SJSA1 (cell line): Measurements from ENCODE around the gene USP7. TPM values are rescaled to one million over a fixed set of nuclear protein-coding genes. Genes with fewer than 3 reads are reported as not detected.

ENCODE experiments used
- DNase-seq, 2 experiments: peaks; one replicate each; pipeline ENCODE4 v3.0.0-alpha.2; 2015 to 2020; ENCODE audit warnings: low spot score in 2 of 2, low read depth in 1 of 2
- H3K27ac ChIP-seq: fragments of 250-450 bp; sonication (Bioruptor Pico); 2 replicates; pipeline ENCODE4 v1.5.1; 2020; ENCODE audit warnings: mild to moderate bottlenecking, moderate library complexity
- H3K27me3 ChIP-seq: fragments of 250-450 bp; sonication (Bioruptor Pico); replicated peaks from 2 replicates; pipeline ENCODE4 v1.5.1; 2020; ENCODE audit warnings: mild to moderate bottlenecking, moderate library complexity
- H3K36me3 ChIP-seq: fragments of 250-450 bp; sonication (Bioruptor Pico); 2 replicates; pipeline ENCODE4 v1.5.1; 2020; ENCODE audit warnings: mild to moderate bottlenecking
- H3K4me1 ChIP-seq: fragments of 250-450 bp; sonication (Bioruptor Pico); replicated peaks from 2 replicates; pipeline ENCODE4 v1.6.1; 2021; ENCODE audit warnings: mild to moderate bottlenecking
- H3K4me3 ChIP-seq: fragments of 250-450 bp; sonication (Bioruptor Pico); 2 replicates; pipeline ENCODE4 v1.5.1; 2020; ENCODE audit warnings: mild to moderate bottlenecking
- H3K9me3 ChIP-seq: fragments of 250-450 bp; sonication (Bioruptor Pico); replicated peaks from 2 replicates; pipeline ENCODE4 v1.5.1; 2020; ENCODE audit warnings: mild to moderate bottlenecking
- total RNA-seq: library from RNA; depleted of rRNA; stranded (reverse); fragments of >200 nt; shearing (Covaris generic); gene quantifications from 2 replicates; pipeline ENCODE4 v1.2.3, GENCODE V29; 2014

The USP7 gene
- total RNA-seq, 1 experiment from 2014 or later: 51.5 TPM

DNA sequence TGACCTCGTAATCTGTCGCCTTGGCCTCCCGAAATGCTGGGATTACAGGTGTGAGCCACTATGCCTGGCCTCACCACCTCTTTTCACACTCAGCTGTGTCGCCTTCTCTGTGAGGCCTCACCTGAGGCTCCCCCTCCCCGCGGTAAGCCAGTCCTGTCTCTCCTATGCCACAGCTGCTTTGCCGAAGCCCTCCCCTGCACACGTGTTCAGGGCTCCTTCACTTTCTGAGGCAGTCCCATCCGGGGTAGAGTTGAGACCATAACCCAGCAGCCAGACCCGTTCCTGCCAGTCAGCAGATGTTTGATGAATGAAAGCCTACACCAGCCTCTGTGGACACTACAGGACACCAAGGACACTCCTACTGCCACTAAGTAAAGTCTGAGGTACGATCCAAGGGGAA is 10.6 kb downstream of the USP7 start:
- Histone ChIP-seq H3K27ac (no peak overlapping the region), H3K27me3 (no peaks in the 10 kb centered on the region), H3K36me3 (no peaks in the 10 kb centered on the region; the same call in 1 of the 2 replicates), H3K4me1 (peaks cover 22% of the 10 kb centered on the region), H3K9me3 (no peaks in the 10 kb centered on the region), H3K4me3 (no peak overlapping the region)
- no peak for DNase-seq

DNA sequence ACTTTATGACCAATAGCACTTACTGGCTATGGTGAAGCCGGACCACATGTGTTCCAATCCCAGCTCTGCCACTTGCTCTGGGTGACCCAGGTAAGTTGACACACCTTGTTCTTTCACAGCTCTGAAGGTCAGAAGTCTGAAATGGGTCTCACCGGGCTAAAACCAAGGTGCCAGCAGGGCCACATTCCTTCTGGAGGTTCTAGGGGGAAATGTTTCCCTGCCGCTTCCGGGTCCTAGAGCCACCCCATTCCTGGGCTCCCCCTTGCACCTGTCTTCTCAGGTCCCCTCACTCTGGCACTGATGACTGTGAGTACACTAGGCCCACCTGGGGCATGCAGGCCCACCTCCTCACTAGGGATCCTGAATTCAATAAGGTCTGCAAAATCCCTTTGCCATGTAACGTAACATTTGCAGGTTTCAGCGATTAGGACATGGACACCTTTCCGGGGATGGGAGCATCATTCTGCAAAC is 11.4 kb downstream of the USP7 start:
- Histone ChIP-seq H3K4me3 (no peak overlapping the region), H3K27ac (no peak overlapping the region), H3K4me1 (peaks cover 17% of the 10 kb centered on the region), H3K27me3 (no peaks in the 10 kb centered on the region), H3K9me3 (no peaks in the 10 kb centered on the region), H3K36me3 (no peaks in the 10 kb centered on the region; the same call in 1 of the 2 replicates)
- DNase-seq: no peak

DNA sequence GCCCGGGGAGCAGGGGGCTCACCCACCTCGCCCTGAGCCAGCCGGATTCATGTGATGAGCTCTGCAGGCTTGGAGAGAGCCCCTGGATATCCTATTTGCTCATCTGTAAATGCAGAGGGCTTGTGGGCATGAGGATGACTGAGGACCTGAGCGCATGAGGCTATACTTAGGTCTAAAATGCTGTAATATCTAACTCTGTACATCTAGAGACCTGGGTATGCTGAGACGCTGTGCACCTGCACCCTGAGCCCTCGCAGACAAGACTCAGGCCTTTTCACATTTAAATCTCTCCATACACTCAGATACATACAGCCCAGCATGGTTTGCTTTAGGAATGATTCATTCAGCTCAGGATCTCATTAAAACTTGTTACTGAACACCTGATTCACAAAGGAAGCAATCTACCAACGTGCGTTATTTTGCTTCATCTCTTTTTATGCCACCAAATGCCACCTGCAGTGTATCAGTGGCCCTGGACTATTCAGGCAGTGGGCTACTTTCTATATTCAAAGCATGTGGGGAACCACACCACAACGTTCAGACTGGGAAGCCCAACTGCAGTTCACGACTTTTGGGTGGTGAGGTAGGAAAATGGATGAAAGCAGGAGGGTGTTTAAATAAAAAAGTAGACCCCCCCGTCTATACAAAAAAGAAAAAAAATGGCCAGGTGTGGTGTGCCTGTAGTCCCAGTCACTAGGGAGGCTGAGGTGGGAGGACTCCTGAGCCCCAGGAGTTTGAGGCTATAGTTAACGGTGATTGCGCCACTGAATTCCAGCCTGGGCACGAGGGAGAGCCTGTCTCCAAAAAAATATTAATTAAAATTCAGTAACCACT is 12.0 kb downstream of the USP7 start:
- DNase-seq: no peak

DNA sequence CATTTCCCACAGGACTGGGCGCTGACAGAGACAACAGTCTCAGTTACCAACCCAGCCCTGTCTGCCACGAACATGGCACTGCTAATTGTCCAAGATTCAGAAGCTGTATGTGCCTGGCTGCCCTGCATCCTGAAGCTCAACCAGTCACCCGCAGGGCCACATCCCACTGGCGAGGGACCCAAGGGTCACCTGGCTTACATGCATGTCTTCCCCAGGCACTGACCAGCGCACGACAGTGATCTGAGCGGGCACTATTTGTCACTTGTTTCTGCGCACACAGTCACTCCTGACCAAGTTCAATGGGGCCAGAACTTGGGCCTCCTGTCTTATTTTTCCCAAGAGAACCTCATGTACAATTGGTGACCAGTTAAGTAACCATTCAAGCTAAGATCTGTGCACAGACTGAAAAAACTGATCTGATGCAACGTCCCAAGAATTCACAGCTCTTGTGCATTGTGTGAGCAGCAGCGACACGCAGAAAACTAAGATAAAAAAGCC is 13.1 kb downstream of the USP7 start:
- Histone ChIP-seq H3K4me1 (peaks cover 12% of the 10 kb centered on the region), H3K36me3 (no peaks in the 10 kb centered on the region; the same call in 1 of the 2 replicates), H3K27me3 (no peaks in the 10 kb centered on the region), H3K27ac (no peak overlapping the region), H3K9me3 (no peaks in the 10 kb centered on the region), H3K4me3 (no peak overlapping the region)
- no peak for DNase-seq

More for the DNA sequence above, 12.0 kb downstream of the USP7 start:
- Histone ChIP-seq H3K27ac (no peak overlapping the region), H3K4me1 (peaks cover 12% of the 10 kb centered on the region), H3K36me3 (no peaks in the 10 kb centered on the region; the same call in 1 of the 2 replicates), H3K27me3 (no peaks in the 10 kb centered on the region), H3K9me3 (no peaks in the 10 kb centered on the region), H3K4me3 (no peak overlapping the region)

DNA sequence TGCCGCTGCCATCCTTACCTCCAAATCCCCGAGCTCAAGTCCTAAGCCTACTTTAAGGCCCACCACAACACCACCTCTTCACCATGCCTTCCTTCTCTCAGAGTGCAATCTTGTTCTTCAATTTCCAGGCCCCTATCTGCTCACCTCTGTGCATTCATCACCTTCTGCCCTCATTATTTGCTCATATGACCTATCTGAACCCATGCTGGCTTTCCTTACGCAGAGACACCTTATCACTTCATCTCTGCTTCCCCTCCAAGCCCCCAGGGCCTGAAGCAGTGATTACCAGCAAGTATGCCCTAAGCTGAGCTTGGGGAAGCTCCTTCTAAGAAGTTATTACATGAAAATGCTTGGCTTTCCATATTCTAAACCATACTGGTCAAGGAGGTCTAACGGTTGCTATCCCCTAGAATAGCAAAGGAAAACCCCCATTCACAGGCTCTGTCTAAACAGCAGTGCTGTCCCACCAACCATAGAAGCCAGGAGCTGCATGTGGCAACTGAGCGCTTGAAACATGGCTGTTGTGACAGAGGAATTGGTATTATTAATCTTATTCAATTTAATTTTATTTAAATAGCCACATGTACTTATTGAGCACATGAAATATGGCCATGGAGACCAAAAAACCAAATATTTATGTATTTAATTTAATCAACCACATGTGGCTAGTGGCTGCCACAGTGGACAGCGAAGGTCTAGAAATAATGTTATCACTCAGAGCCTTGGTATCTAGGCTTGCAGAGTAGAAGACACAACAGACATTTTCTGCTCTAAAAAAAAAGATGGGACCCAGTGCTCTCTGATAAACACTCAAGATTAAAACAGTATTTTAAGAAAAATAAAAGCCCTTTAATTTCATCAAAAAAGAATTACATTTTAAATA is 13.9 kb downstream of the USP7 start:
- peaks cover 12% of the 10 kb centered on the region for H3K4me1 ChIP-seq
- no peaks in the 10 kb centered on the region; the same call in 1 of the 2 replicates for H3K36me3 ChIP-seq
- no peak overlapping the region for H3K4me3 ChIP-seq
- no peak overlapping the region for H3K27ac ChIP-seq
- no peaks in the 10 kb centered on the region for H3K27me3 ChIP-seq
- DNase-seq: no peak
- no peaks in the 10 kb centered on the region for H3K9me3 ChIP-seq

DNA sequence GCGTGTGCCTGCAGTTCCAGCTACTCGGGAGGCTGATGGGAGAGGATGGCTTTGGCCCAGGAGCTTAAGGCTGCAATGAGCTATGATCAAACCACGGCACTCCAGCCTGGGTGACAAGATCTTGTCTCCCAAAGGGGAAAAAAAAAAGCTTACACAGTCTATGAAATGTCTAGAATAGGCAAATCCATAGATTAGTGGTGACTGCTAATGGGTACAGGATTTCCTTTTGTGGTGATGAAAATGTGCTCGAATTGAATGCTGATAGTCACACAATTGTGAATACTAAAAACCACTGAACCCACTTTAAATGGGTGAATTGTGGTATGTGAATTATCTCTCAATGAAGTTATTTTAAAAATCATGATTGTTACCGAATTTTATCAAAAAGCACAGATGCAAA is 14.9 kb downstream of the USP7 start:
- Histone ChIP-seq H3K27ac (no peak overlapping the region), H3K36me3 (no peaks in the 10 kb centered on the region; the same call in 1 of the 2 replicates), H3K9me3 (no peaks in the 10 kb centered on the region), H3K27me3 (no peaks in the 10 kb centered on the region), H3K4me1 (peaks cover 12% of the 10 kb centered on the region), H3K4me3 (no peak overlapping the region)
- no peak for DNase-seq

DNA sequence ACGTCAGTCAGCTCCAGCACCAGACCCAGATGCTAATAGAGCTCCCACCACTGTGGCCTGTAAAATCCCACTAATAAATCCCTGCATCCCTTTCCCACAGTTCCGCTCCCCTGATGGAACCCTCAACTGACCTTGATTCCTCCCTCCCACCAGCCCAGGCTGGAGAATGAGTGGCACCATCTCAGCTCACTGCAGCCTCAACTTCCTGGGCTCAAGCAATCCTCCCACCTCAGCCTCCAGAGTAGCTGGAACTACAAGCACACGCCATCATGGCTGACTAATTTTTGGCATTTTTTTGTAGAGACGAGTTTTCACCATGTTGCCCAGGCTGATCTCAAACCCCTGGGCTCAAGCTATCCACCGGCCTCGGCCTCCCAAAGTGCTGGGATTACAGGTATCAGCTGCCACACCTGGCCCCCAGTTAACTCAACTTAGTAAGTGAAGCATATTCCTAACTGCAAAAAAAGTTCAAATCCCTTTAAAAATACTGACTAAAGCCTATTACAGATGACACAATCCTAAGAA is 15.6 kb downstream of the USP7 start:
- no peaks in the 10 kb centered on the region for H3K27me3 ChIP-seq
- H3K27ac ChIP-seq: no peak overlapping the region
- H3K4me3 ChIP-seq: no peak overlapping the region
- H3K9me3 ChIP-seq: no peaks in the 10 kb centered on the region
- no peaks in the 10 kb centered on the region; the same call in 1 of the 2 replicates for H3K36me3 ChIP-seq
- DNase-seq: no peak
- H3K4me1 ChIP-seq: peaks cover 12% of the 10 kb centered on the region

DNA sequence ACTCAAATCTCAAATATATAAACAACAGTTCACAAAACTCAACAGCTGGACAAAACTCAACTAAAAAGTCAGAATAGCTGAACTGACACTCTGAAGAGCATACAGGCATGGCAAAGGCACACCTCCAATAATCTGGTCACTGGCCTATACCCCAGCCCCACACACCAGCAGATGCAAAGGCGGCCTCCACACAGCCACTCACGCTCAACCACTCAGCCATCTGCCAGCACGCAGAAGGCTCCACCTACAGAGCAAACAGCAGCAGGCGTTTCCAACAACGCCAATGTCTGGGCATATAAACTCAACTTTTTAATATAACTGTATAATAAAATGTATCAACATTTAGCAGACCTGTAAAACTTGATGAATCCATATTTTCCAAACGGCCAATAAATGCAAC is 17.2 kb downstream of the USP7 start:
- Histone ChIP-seq H3K27me3 (no peaks in the 10 kb centered on the region), H3K27ac (no peak overlapping the region), H3K9me3 (no peaks in the 10 kb centered on the region), H3K36me3 (peaks cover 3% of the 10 kb centered on the region; the same call in 1 of the 2 replicates), H3K4me3 (no peak overlapping the region), H3K4me1 (peaks cover 8% of the 10 kb centered on the region)
- DNase-seq: no peak

DNA sequence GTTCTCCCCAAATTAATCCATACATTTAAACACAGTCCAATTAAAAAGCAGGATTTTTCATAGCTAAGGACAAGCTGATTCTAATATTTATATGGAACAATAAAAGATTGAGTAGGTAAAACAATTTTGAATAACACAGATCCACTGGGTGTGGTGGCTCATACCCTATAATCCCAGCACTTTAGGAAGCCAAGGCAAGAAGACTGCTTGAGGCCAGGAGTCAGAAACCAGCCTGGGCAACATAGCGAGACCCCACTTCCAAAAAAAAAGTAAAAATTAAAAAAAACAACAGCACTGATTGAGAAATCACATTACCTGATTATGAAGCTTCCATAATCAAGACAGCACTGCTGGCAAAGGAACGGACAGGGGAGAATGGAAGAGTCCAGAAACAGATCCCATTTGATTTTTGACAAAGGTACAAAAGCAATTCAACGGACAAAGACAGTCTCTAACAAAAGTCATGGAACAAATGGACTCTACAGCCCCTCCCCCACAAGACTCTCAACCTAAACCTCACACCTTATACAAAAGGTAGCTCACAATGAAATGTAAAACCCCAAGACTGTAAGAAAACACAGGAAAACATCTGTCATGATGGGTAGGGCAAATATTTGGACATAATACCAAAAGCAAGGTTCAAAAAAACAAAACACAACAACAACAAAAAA is 17.9 kb downstream of the USP7 start:
- peaks cover 5% of the 10 kb centered on the region; the same call in 1 of the 2 replicates for H3K36me3 ChIP-seq
- DNase-seq: no peak
- no peaks in the 10 kb centered on the region for H3K9me3 ChIP-seq
- H3K4me1 ChIP-seq: peaks cover 4% of the 10 kb centered on the region; the same call in 1 of the 2 replicates
- H3K27me3 ChIP-seq: no peaks in the 10 kb centered on the region
- no peak overlapping the region for H3K27ac ChIP-seq
- H3K4me3 ChIP-seq: no peak overlapping the region

DNA sequence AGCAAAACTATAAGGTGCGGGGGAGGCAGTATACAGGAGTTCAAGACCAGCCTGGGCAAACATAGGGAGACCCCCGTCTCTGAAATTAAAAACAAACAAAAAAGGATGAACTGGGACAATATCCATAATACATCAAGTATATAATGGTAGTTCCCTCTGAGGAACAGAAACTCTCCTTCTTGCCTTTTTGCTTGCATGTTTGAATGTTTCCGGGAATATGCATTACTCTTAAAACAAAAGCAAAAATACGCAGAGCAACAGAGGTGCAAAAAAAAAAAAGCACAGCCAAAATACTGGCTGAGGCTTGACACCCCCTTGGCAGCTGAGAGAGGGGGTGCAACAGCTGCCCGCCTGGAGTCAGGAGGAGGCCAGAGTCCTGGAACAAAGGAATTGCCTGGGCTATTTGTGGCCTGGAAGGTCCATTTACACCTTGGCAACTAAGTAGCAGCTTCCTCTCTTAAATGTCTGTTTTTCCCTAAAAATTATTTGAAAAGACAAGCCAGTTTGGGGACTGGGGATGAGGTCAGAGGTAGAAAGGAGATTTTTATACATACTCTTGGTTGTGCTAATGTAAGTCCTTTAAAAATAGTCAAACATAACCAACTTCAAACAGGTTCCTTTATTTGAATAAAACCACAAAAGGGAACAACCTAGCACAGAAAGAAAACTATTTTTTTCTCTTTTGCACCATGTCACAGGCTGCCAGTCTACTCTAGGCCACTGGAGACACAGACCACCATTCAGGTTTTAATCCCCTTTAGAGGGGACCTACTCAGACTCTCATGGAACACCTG is 19.5 kb downstream of the USP7 start:
- Histone ChIP-seq H3K27me3 (no peaks in the 10 kb centered on the region), H3K36me3 (peaks cover 9% of the 10 kb centered on the region; the same call in 1 of the 2 replicates), H3K4me1 (no peaks in the 10 kb centered on the region), H3K27ac (no peak overlapping the region), H3K9me3 (no peaks in the 10 kb centered on the region), H3K4me3 (no peak overlapping the region)
- DNase-seq: no peak

DNA sequence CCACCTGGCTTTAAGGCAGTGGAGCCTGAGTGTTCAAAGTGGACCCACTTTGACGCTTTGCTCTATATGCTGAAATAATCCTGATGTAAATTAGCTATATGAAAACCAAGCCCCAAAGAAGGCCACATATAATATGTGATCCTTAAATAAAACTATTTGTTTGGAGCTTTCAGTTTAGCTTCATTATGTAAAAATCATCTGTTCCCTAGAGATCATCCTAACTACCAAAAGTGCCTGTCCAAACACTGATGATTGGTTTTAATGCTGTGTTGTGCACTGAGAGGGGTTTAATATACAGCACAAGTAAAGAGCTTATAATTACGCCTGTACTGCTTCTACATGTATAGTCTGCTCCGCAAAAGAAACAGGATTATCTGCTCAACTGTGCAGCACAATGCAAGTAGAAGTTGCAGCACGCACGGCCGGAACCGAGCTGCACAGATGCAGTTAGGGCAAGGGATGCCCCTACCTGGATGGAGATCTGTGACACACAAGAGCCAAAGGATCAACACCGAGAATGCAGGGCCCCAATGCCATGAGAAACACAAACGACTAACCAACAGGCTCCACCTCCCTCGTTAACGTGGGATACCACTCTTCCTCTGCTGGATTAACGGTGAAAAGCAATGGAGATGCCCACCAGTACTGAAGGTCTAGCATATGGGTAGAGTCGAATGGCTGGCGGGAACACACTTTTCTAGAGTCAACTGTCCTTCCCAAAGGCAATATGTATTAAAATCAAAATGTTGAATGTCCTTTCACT is 20.5 kb downstream of the USP7 start:
- no peaks in the 10 kb centered on the region for H3K27me3 ChIP-seq
- H3K4me1 ChIP-seq: no peaks in the 10 kb centered on the region
- H3K4me3 ChIP-seq: no peak overlapping the region
- H3K27ac ChIP-seq: no peak overlapping the region
- no peak for DNase-seq
- H3K36me3 ChIP-seq: peaks cover 9% of the 10 kb centered on the region; the same call in 1 of the 2 replicates
- H3K9me3 ChIP-seq: no peaks in the 10 kb centered on the region
